Stimulated activated CD4-positive, alpha-beta T cell treated with anti-CD3 and anti-CD28 coated beads, Interleukin-15, amount 100 ng/mL, for 1 hour (primary cell): ENCODE measurements around the gene ALAS1.

Experiments
- DNase-seq, 2 donors: peaks; one replicate each; pipeline ENCODE4 v3.0.0-alpha.2; 2020; ENCODE audit warnings: low read depth in 1 of 2, low spot score in 1 of 2

The ALAS1 gene

GRCh38 chr3:52220380-52221026 lies 22.5 kb downstream of the ALAS1 start:
- DNase-seq, result peak; percentile 78 to 86

GRCh38 chr3:52221141-52221562 lies 23.2 kb downstream of the ALAS1 start:
- no peak for DNase-seq

- no peak for DNase-seq
These were observed 23.8 kb downstream of the ALAS1 start for GRCh38 chr3:52221563-52222318.

DNA sequence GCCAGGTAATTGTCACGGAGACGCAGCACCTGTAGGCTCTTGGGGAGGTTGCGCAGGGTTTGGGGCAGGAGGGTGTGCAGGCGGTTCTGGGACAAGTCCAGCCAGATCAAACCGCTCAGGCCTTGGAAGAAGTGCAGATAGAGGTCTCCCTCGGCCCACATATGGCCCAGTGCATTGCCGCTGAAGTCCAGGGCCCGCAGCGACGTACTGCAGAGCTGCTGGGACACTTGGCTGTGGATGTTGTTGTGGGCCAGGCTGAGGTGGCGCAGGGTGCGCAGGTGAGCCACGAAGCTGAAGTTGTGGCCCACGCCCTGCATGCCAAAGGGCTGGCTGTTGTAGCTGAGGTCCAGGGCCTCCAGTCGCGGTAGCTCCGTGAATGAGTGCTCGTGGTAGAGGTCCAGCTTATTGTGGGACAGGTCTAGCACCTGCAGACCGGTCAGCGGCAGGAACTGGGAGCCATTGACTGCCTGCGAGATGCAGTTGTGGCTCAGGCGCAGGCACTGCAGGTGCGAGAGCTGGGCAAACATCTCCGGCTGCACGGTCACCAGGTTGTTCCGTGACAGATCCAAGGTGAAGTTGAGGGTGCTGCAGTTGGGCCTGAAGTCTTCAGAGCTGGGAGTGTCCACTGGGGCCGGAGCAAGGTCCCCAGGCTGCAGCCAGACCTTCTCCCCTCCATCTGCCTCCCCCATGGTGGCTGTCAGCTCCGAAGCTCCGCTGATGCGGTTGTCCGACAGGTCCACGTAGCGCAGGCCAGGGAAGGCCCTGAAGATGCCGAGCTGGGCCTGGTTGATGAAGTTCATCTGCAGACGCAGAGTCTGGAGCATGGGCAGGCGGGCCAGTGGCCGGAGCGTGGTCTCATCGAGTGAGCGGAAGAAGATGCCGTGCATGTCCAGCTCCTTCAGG lies 24.6 kb downstream of the ALAS1 start:
- no peak for DNase-seq

DNA sequence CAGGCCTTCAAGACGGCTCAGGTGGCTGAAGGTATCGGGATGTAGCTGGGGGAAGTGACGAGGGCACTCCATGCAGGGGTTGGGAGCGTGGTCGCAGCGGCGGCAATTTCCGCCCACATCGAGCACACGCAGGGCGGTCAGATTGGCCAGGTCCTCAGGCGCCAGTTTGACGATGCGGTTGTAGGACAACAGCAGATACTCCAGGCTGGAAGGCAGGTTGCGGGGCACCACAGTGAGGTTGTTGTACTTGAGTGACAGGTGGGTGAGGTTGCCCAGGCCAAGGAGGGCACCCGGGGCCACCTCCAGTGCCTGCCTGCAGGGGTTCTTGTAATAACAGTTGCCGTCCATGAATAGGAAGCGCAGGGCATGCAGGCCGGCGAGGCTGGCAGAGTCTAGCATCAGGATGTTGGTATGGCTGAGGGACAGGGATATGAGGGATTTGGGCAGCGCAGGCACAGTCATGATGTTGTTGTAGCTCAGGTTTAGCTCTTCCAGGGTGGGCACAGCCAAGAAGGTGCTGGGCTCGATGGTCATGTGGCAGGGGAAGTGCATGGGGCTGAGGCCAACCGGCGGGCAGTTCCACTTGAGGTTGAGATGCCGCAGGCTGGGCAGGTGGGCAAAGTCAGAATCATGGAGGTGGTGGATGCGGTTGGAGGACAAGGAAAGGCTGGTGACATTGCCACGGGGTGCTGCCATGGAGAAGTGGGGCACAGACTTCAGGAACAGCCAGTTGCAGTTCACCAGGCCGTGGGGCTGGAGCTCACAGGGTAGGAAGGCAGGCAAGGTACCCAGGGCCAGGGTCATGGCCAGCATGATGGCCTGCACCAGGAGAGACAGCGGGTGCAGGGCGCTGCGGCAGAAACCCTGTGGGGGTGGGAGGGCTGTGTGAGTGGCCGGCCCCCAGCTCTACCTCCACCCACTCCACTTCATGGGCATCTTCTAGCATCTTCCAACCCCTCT lies 25.8 kb downstream of the ALAS1 start:
- DNase-seq, result no peak

DNA sequence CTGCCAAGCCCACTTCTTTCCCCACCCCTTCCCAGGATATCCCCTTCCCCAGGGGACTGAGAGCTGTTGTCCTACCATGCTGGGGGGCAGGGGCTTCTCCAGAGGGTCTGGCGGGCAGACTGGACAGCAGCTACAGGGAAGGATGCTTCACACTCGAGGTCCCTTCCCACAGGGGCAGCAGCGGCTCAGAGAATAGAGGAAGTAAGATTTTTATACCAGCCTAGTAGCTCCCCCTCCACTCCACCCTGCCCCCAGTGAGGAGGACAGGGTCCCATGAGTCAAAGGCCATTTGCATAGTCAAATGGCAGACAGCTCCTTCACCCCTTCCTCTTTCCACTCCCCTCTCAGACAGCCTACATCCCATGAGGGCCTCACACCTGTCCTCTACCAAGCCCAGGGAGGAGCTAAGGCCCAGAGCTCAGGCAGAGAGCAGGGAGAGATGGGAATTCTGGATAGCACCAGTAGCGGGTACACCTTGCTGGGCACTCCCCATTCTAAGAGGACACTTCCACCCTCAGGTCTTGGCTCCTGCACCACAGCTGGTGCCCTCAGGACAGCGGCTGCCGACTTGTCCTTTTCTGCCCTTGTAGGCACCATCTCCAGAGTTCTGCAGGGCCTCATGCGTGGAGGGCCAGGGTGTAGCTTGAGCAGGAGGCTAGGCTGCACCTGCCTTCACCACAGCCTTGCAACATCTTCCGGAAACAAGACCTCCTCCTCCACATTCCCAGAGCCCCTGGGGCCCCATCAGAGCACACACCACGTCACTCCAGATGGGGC lies 27.7 kb downstream of the ALAS1 start, which contains the start of gene TLR9:
Gene TLR9 (minus strand): TSS at position 194 of the 777 bp plus-strand sequence. CDS start 116 bp downstream, at position 78.
- DNase-seq, result no peak

DNA sequence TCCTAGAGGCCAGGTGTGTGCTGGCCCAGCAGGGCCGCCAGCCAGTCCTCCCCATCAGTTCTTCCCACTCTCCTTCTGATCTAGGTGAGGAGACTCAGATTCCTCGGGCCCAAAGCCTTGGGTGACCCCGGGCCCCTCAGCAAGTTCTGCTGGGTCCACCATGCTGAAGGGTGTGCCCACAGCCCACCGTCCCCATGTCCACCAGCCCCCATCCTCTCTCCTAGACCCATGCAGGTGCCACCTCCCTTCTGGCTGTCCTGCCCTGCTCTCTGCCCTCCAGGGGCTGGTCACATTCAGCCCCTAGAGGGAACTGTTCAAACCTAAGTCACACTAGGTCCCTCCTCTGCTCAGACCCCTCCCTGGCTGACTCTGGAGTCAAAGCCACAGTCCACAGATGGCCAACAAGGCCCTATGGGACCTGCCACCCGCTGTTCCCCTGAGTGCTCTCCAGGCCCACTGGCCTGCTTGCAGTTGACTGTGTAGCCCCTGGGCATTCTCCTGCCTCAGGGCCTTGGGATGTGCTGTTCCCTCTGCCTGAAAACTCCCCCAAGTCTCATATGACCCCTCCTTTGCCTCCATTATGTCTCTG lies 28.4 kb downstream of the ALAS1 start:
- no peak for DNase-seq

DNA sequence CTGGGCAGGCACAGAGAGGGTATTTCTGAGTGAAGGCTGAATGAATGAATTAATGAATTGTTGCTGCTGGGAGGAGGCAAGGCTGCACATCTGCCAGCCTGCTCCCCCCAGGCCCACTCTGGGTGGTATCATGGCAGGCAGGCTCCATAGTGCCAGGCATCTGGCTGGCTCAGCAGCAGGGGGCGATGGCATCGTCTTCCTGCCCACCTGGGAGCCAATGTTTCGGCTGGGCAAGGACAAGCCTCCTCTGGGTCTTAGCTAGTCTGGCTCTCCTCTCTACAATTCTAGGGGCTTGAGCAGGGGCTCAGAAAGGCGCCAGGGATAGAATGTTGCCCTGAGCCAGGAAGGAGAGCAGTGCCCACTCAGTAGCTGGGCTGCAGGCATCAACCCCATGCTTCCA lies 29.2 kb downstream of the ALAS1 start:
- no peak for DNase-seq

DNA sequence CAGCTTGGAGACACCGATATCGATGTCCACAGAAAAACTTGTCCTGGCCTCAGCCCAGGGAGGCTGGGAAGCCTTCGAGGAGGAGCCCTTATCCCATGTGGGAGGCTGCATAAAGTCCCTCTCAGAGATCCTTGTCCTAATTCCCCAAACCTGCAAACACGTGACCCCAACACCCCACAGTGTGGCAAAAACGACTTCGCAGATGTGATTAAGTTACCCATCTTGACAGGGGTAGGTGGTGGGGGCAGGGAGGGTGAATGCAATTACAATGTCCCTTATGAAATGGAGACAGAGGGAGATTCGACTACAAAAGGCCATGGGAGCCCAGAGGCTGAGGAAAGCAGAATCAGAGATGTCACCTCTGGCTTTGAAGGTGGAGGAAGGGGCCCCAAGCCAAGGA lies 29.8 kb downstream of the ALAS1 start:
- DNase-seq, result no peak

DNA sequence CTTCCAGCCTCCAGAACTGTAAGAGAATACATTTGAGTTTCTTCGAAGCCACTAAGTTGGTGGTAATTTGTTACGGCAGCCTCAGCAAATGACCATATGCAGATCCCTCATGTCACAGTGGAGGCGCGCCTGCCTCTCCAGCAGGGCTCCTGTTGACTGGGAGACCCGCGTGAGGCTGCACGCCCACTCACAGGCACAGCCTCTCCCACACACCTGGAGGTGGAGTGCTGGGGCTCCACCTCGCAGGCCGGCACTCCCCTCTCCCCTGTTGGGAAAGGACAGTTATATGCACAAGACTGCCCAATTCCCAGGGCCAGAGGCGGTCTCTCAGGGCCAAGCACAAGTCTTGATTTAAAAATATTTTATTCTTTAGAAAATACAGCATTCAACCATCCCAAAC lies 30.3 kb downstream of the ALAS1 start:
- no peak for DNase-seq

GRCh38 chr3:52228751-52229291 lies 30.9 kb downstream of the ALAS1 start:
- DNase-seq, result no peak

- DNase-seq, result no peak
These were observed 31.7 kb downstream of the ALAS1 start for GRCh38 chr3:52229656-52230055.

DNA sequence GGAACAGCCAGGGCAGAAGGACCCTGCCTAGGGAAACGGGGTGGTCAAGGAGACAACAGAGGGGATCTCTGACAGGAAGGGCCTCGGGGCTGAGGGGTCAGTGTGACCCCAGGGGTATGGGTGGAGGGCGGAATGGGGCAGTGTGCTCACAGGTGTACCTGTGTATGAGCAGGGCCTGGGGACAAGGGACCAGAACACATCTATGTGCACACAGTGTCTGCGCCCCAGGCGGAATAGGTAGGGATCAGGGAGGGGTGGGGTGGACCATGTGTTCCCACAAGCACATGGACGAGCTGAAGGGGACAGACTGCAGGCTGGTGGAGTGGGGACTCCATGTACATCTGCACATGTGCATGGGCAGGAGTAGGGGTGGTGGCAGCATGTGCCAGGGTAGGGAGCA lies 32.5 kb downstream of the ALAS1 start:
- DNase-seq, result no peak

- no peak for DNase-seq
These were observed 33.0 kb downstream of the ALAS1 start for GRCh38 chr3:52230889-52231499.

GRCh38 chr3:52231502-52232278 lies 33.7 kb downstream of the ALAS1 start:
- DNase-seq, result peak; percentile 79 to 89

DNA sequence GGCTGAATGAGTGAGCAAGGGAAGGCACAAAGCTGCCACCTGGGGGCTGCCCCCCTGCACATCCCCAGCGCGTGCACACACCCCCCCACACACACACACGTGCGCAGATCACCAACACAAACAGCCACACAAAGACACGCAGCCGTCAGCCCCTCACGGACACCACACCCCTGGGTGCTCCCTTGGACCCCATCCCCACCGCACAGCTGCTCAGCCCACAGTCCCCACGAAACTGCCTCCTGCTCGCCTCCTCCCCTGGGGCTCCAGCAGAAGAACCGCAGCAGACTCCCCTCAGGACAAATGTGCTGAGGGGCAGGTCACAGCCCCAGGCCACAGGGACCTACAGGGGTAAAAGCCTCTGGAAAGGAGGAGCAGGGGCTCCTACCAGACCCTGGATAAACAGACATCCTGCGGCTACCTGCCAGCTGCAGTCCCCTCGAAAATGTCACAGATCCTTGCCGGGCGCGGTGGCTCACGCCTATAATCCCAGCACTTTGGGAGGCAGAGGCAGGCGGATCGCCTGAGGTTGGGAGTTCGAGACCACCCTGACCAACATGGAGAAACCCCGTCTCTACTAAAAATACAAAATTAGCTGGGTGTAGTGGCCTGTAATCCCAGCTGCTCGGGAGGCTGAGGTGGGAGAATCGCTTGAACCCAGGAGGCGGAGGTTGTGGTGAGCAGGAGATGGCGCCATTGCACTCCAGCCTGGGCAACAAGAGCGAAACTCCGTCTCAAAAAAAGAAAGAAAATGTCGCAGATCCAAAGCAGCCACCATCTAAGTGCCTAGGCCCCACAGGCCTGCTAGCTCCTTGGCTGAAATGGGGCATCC lies 34.5 kb downstream of the ALAS1 start:
- no peak for DNase-seq

GRCh38 chr3:52233108-52233591 lies 35.2 kb downstream of the ALAS1 start:
- DNase-seq, result no peak
